C4-2B (cell line): Measurements from ENCODE around the gene SRMS.

Source experiments
- H3K27ac ChIP-seq: fragments of 450-650 bp; 2 replicates; pipeline ENCODE4 v1.5.1; 2017
- CTCF ChIP-seq: fragments of 450-650 bp; conservative IDR thresholded peaks from 2 replicates; pipeline ENCODE4 v1.5.1; 2017; ENCODE audit warnings: mild to moderate bottlenecking
- ZFX ChIP-seq: fragments of 450-650 bp; IDR thresholded peaks from 2 replicates; pipeline ENCODE4 v1.6.1; 2017

Gene SRMS

GRCh38 chr20:63570281-63571086, 22.9 kb upstream of the SRMS start:
- H3K27ac ChIP-seq, result no peak overlapping the region
- TF ChIP-seq ZFX (no peak), CTCF (no peak)

GRCh38 chr20:63568986-63569949, 21.7 kb upstream of the SRMS start:
- TF ChIP-seq ZFX (no peak), CTCF (no peak)
- no peak overlapping the region for H3K27ac ChIP-seq

- H3K27ac ChIP-seq, result no peak overlapping the region
- TF ChIP-seq ZFX, result no peak
- no peak for TF ChIP-seq CTCF
Observed at GRCh38 chr20:63568170-63568981, 20.8 kb upstream of the SRMS start.

- TF ChIP-seq ZFX, result no peak
- no peak for TF ChIP-seq CTCF
- no peak overlapping the region for H3K27ac ChIP-seq
Observed at GRCh38 chr20:63567386-63568169, 20.0 kb upstream of the SRMS start.

GRCh38 chr20:63567136-63567385, 19.5 kb upstream of the SRMS start:
- no peak overlapping the region for H3K27ac ChIP-seq
- TF ChIP-seq ZFX (no peak), CTCF (no peak)

- TF ChIP-seq CTCF (no peak), ZFX (no peak)
- no peak overlapping the region for H3K27ac ChIP-seq
Observed at GRCh38 chr20:63566395-63567135, 19.0 kb upstream of the SRMS start.
